Endothelial cell of umbilical vein (primary cell): Measurements from ENCODE around the gene KLHL41. TPM values are rescaled to one million over a fixed set of nuclear protein-coding genes. Genes with fewer than 3 reads are reported as not detected.

ENCODE experiments used
- BruUV-seq: library from RNA; stranded (reverse); fragments of 400-500 nt; replicated peaks from 2 replicates; lab custom pipeline; 2021; lab: Mats Ljungman, UMichigan
- CTCF ChIA-PET: fragments of 300-600, 350-600 bp; sonication (Branson Sonifier 250); formaldehyde crosslinking; loops from one replicate; lab custom pipeline; 2021; ENCODE audit warnings: antibody characterized with exemption, inconsistent platforms; lab: Charles Lee
- POLR2A ChIA-PET: fragments of 300-600, 350-600 bp; sonication (Branson Sonifier 250); formaldehyde crosslinking; loops from one replicate; lab custom pipeline; 2021; ENCODE audit warnings: antibody characterized with exemption, inconsistent platforms; lab: Charles Lee
- DNase-seq: peaks from one replicate; pipeline ENCODE4 v3.0.0-alpha.2; 2011; ENCODE audit warnings: low read depth, low spot score
- FAIRE-seq: peaks from 2 replicates; lab custom pipeline; 2011; peaks lifted over from hg19 to GRCh38; lab: Jason Lieb, UNC
- H2AFZ ChIP-seq: 2 replicates; pipeline ENCODE4 v1.6.0; 2012; ENCODE audit warnings: low read depth, low read length, control low read depth, inconsistent platforms
- H3K27ac ChIP-seq: 2 replicates; pipeline ENCODE4 v1.5.1; 2011; ENCODE audit warnings: low read depth, mild to moderate bottlenecking, control low read depth, low read length, moderate library complexity; ENCODE audit not compliant: insufficient read depth
- H3K27me3 ChIP-seq, 2 experiments: 2 replicates each; pipeline versions ENCODE4 v1.6.0 to v1.6.1; 2011; ENCODE audit warnings: low read length in 2 of 2, mixed read lengths in 1 of 2; ENCODE audit not compliant: control insufficient read depth in 2 of 2, insufficient read depth in 2 of 2
- H3K36me3 ChIP-seq, 2 experiments: 2 replicates in 1 of 2; 3 replicates in 1 of 2; pipeline ENCODE4 v1.5.1; 2011; ENCODE audit warnings: low read length in 2 of 2, mild to moderate bottlenecking in 1 of 2, moderate library complexity in 1 of 2; ENCODE audit not compliant: control insufficient read depth in 2 of 2, insufficient read depth in 2 of 2; ENCODE audit errors: extremely low read depth in 1 of 2
- H3K4me1 ChIP-seq: 3 replicates; pipeline ENCODE4 v1.5.1; 2011; ENCODE audit warnings: mild to moderate bottlenecking, low read length; ENCODE audit not compliant: control insufficient read depth, insufficient read depth; ENCODE audit errors: extremely low read depth
- H3K4me2 ChIP-seq: 2 replicates; pipeline ENCODE4 v1.6.1; 2011; ENCODE audit warnings: low read length, control low read depth, mixed read lengths; ENCODE audit not compliant: insufficient read depth
- H3K4me3 ChIP-seq, 3 experiments: fragments of 200-600 bp in 1 of 3; sonication (generic), shearing (Covaris generic) in 1 of 3; replicated peaks in 1 of 3; 2 replicates each; pipeline ENCODE4 v1.5.1; 2011 to 2016; ENCODE audit warnings: control low read depth in 3 of 3, low read length in 3 of 3, mild to moderate bottlenecking in 2 of 3, inconsistent platforms in 1 of 3, low read depth in 1 of 3, moderate library complexity in 1 of 3; ENCODE audit not compliant: insufficient read depth in 1 of 3
- H3K79me2 ChIP-seq: 2 replicates; pipeline ENCODE4 v1.6.0; 2012; ENCODE audit warnings: low read length, inconsistent platforms; ENCODE audit not compliant: control insufficient read depth, insufficient read depth
- H3K9ac ChIP-seq: replicated peaks from 2 replicates; pipeline ENCODE3; 2011; ENCODE audit warnings: low read length, control low read depth; ENCODE audit not compliant: insufficient read depth; ENCODE audit errors: extremely low read depth
- H3K9me1 ChIP-seq: replicated peaks from 3 replicates; pipeline ENCODE4 v1.6.0; 2011; ENCODE audit warnings: mild to moderate bottlenecking, low read length; ENCODE audit not compliant: control insufficient read depth, insufficient read depth; ENCODE audit errors: extremely low read depth
- H3K9me3 ChIP-seq: replicated peaks from 2 replicates; pipeline ENCODE4 v1.5.1; 2012; ENCODE audit warnings: low read length, inconsistent platforms; ENCODE audit not compliant: control insufficient read depth, insufficient read depth
- H4K20me1 ChIP-seq: replicated peaks from 2 replicates; pipeline ENCODE3; 2011; ENCODE audit warnings: mild to moderate bottlenecking, low read length; ENCODE audit not compliant: control insufficient read depth, insufficient read depth; ENCODE audit errors: extremely low read depth
- CTCF ChIP-seq, 2 donors: IDR thresholded peaks; 1 replicate in 1 of 2; 2 replicates in 1 of 2; pipeline ENCODE4 v1.5.1; 2011; ENCODE audit warnings: low read length in 2 of 2, mild to moderate bottlenecking in 2 of 2, moderate library complexity in 2 of 2, control low read depth in 1 of 2, inconsistent platforms in 1 of 2, low read depth in 1 of 2; ENCODE audit not compliant: insufficient read depth in 1 of 2; ENCODE audit errors: extremely low read depth in 1 of 2
- FOS ChIP-seq: IDR thresholded peaks from 2 replicates; pipeline ENCODE4 v1.6.1; 2011; ENCODE audit warnings: mild to moderate bottlenecking, low read length, moderate library complexity, borderline replicate concordance; ENCODE audit not compliant: insufficient read depth
- GATA2 ChIP-seq: IDR thresholded peaks from 2 replicates; pipeline ENCODE4 v1.7.0; 2011; ENCODE audit warnings: low read depth, mild to moderate bottlenecking, moderate library complexity, mixed read lengths, low read length; ENCODE audit not compliant: insufficient read length, insufficient read depth
- MAX ChIP-seq: IDR thresholded peaks from 2 replicates; pipeline ENCODE4 v1.6.1; 2011; ENCODE audit not compliant: insufficient read depth, insufficient read length
- MYC ChIP-seq: IDR thresholded peaks from one replicate; pipeline ENCODE4 v1.6.1; 2011; ENCODE audit warnings: mild to moderate bottlenecking, low read depth, low read length
- POLR2A ChIP-seq: IDR thresholded peaks from 2 replicates; pipeline ENCODE4 v1.6.1; 2012; ENCODE audit warnings: low read depth, mild to moderate bottlenecking, control low read depth, low read length
- POLR2AphosphoS5 ChIP-seq: IDR thresholded peaks from 2 replicates; pipeline ENCODE4 v1.6.1; 2012; ENCODE audit warnings: low read depth, mild to moderate bottlenecking, control low read depth, low read length, moderate library complexity; ENCODE audit not compliant: insufficient read depth
- dilution Hi-C: fragments of 300-500 bp; cut with MboI; formaldehyde crosslinking; loops from one replicate; pipeline ENCODE4 v1.15.0; 2019; ENCODE audit warnings: low sequenced_read_pairs; ENCODE audit not compliant: extremely low pct_ligation_motif_present
- intact Hi-C: fragments of 100-400 bp; cut with micrococcal nuclease; formaldehyde crosslinking; loops from one replicate; pipeline ENCODE4 v1.10.0; 2022
- polyA plus RNA-seq, 4 experiments: library from polyadenylated mRNA; depleted of rRNA in 3 of 4; stranded (reverse) in 3 of 4; unstranded in 1 of 4; fragments of >200 nt; gene quantifications; 2 replicates each; pipeline versions ENCODE4 v1.2.1 to v1.2.3, GENCODE V29; 2011 to 2012; ENCODE audit warnings: missing spikeins in 1 of 4
- total RNA-seq: library from RNA; stranded (reverse); gene quantifications from 2 replicates; pipeline ENCODE4 v1.2.3, GENCODE V29; 2021

Gene KLHL41
- total and polyA plus RNA-seq, 2 donors (not counting 3 experiments of a cell fraction or from before 2014, with no cell fraction given) = 0.08 to 0.73 TPM

GRCh38 chr2:169525434-169525833 is 15.9 kb downstream of the KLHL41 start:
- H3K9me3 ChIP-seq = no peaks in the 10 kb centered on the region
- H2AFZ ChIP-seq = no peak overlapping the region
- H3K4me1 ChIP-seq = no peaks in the 10 kb centered on the region
- ChIA-PET CTCF (interaction anchor here (1.4 to 1.6 kb wide), 2 partner anchors 16 to 39 kb away, joined by 3 to 5 read pairs; partner anchors contain the start of gene KLHL41), POLR2A (no interaction called here)
- dilution Hi-C loops (no loop called here), intact Hi-C loops (no loop called here)
- DNase-seq (no peak), FAIRE-seq (no peak)
- BruUV-seq = no TSS peak
- H3K9me1 ChIP-seq = no peaks in the 10 kb centered on the region
- H3K79me2 ChIP-seq = no peaks in the 10 kb centered on the region
- H4K20me1 ChIP-seq = no peaks in the 10 kb centered on the region
- no peak overlapping the region for H3K9ac ChIP-seq
- TF ChIP-seq POLR2A = no peak
- TF ChIP-seq MAX = no peak
- no peak for TF ChIP-seq GATA2
- no peak for TF ChIP-seq POLR2AphosphoS5
- TF ChIP-seq CTCF (IDR thresholded peaks at IDR 0.05; ENCODE audit: extremely low read depth in 1 of 2, insufficient read depth in 1 of 2, low read depth in 1 of 2, low read length in 2 of 2) = no peak
- no peak for TF ChIP-seq MYC
- TF ChIP-seq FOS = no peak
- H3K36me3 ChIP-seq = no peaks in the 10 kb centered on the region
- H3K27me3 ChIP-seq = no peaks in the 10 kb centered on the region
- H3K4me2 ChIP-seq = no peak overlapping the region
- H3K4me3 ChIP-seq = no peak overlapping the region
- no peak overlapping the region for H3K27ac ChIP-seq
